GM18870 (cell line): Measurements from ENCODE around the gene TBCK.
A peak's percentile ranks its signal among the peaks of the same experiment; 100 is the strongest.
"Not testable (repeated sequence)": the region's sequence is repeated elsewhere in the genome, so short reads cannot be mapped to it uniquely, and the experiment has no call there.

Source experiments
- ATAC-seq: cut with Tn5 transposase; IDR thresholded peaks from one replicate; pipeline ENCODE4 v1.9.1; 2021; ENCODE audit warnings: moderate library complexity; ENCODE audit not compliant: unreplicated experiment

TBCK gene

GRCh38 chr4:106238820-106239420 lies 77.1 kb downstream of the TBCK start:
- ATAC-seq: peak; percentile 93

- no peak for ATAC-seq
Measured at GRCh38 chr4:106231931-106232330, 84.1 kb downstream of the TBCK start.

GRCh38 chr4:106222548-106222947 lies 93.5 kb downstream of the TBCK start:
- ATAC-seq: no peak

- ATAC-seq: not testable (repeated sequence)
Measured at GRCh38 chr4:106213291-106213690, 102.7 kb downstream of the TBCK start.

GRCh38 chr4:106210021-106210420 lies 106.0 kb downstream of the TBCK start:
- ATAC-seq: no peak

- ATAC-seq: no peak
Measured at GRCh38 chr4:106208481-106209460, 107.2 kb downstream of the TBCK start.

GRCh38 chr4:106201373-106201772 lies 114.6 kb downstream of the TBCK start:
- no peak for ATAC-seq

GRCh38 chr4:106195435-106195950 lies 120.5 kb downstream of the TBCK start:
- no peak for ATAC-seq

GRCh38 chr4:106194801-106195200 lies 121.2 kb downstream of the TBCK start:
- no peak for ATAC-seq

- ATAC-seq: no peak
Measured at GRCh38 chr4:106192131-106192530, 123.9 kb downstream of the TBCK start.

GRCh38 chr4:106186201-106186600 lies 129.8 kb downstream of the TBCK start:
- no peak for ATAC-seq

- ATAC-seq: no peak
Measured at GRCh38 chr4:106183551-106183950, 132.5 kb downstream of the TBCK start.

GRCh38 chr4:106172861-106173260 lies 143.1 kb downstream of the TBCK start:
- no peak for ATAC-seq

GRCh38 chr4:106165351-106166010 lies 150.5 kb downstream of the TBCK start:
- no peak for ATAC-seq

- ATAC-seq: no peak
Measured at GRCh38 chr4:106162278-106162677, 153.7 kb downstream of the TBCK start.

- no peak for ATAC-seq
Measured at GRCh38 chr4:106160560-106160959, 155.4 kb downstream of the TBCK start.

- no peak for ATAC-seq
Measured at GRCh38 chr4:106149911-106150310, 166.1 kb downstream of the TBCK start.

GRCh38 chr4:106149026-106149425 lies 167.0 kb downstream of the TBCK start:
- no peak for ATAC-seq

- ATAC-seq: no peak
Measured at GRCh38 chr4:106142616-106143127, 173.3 kb downstream of the TBCK start.

- ATAC-seq: no peak
Measured at GRCh38 chr4:106140601-106141000, 175.4 kb downstream of the TBCK start.

GRCh38 chr4:106136777-106137331 lies 179.2 kb downstream of the TBCK start:
- ATAC-seq: no peak
